ENCODE measurements around the gene IGSF21.

DNA sequence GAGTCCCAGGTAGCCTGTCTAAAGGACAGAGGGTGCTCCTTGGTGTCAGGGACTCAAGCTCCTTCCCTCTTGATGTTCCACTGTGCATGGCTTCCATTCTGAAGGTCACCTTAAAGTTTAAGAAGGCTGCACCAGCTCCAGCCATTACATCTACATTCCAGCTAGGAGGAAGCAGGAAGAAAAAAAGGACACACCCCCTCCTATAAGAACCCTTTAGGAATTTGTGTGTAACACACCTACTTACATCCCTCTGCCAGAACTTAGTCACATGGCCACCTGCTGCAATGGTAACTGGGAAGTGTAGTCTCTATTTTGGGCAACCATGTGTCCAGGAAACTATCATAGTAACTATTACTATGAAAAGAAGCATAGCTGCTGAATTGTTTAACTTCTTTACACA lies 211.5 kb downstream of the IGSF21 start:
- TF ChIP-seq ESRRG (CRISPR knock-in tag; IDR thresholded peaks at IDR 0.05) (no peak), OSR1 (CRISPR knock-in tag; IDR thresholded peaks at IDR 0.05) (no peak), PPARA (CRISPR knock-in tag; IDR thresholded peaks at IDR 0.05; ENCODE audit: borderline replicate concordance) (no peak), RARB (CRISPR knock-in tag; IDR thresholded peaks at IDR 0.05) (no peak), BACH2 (CRISPR knock-in tag; IDR thresholded peaks at IDR 0.05; ENCODE audit: borderline replicate concordance) (no peak), SNAI2 (CRISPR knock-in tag; IDR thresholded peaks at IDR 0.05) (no peak), CREB5 (CRISPR knock-in tag; IDR thresholded peaks at IDR 0.05; ENCODE audit: low read depth) (no peak), TOX (CRISPR knock-in tag; IDR thresholded peaks at IDR 0.05; ENCODE audit: borderline replicate concordance) (no peak)
- TF ChIP-seq, protein P1, sequence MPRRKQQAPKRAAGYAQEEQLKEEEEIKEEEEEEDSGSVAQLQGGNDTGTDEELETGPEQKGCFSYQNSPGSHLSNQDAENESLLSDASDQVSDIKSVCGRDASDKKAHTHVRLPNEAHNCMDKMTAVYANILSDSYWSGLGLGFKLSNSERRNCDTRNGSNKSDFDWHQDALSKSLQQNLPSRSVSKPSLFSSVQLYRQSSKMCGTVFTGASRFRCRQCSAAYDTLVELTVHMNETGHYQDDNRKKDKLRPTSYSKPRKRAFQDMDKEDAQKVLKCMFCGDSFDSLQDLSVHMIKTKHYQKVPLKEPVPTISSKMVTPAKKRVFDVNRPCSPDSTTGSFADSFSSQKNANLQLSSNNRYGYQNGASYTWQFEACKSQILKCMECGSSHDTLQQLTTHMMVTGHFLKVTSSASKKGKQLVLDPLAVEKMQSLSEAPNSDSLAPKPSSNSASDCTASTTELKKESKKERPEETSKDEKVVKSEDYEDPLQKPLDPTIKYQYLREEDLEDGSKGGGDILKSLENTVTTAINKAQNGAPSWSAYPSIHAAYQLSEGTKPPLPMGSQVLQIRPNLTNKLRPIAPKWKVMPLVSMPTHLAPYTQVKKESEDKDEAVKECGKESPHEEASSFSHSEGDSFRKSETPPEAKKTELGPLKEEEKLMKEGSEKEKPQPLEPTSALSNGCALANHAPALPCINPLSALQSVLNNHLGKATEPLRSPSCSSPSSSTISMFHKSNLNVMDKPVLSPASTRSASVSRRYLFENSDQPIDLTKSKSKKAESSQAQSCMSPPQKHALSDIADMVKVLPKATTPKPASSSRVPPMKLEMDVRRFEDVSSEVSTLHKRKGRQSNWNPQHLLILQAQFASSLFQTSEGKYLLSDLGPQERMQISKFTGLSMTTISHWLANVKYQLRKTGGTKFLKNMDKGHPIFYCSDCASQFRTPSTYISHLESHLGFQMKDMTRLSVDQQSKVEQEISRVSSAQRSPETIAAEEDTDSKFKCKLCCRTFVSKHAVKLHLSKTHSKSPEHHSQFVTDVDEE (CRISPR knock-in tag; IDR thresholded peaks at IDR 0.05): no peak
- TF ChIP-seq, protein P2, sequence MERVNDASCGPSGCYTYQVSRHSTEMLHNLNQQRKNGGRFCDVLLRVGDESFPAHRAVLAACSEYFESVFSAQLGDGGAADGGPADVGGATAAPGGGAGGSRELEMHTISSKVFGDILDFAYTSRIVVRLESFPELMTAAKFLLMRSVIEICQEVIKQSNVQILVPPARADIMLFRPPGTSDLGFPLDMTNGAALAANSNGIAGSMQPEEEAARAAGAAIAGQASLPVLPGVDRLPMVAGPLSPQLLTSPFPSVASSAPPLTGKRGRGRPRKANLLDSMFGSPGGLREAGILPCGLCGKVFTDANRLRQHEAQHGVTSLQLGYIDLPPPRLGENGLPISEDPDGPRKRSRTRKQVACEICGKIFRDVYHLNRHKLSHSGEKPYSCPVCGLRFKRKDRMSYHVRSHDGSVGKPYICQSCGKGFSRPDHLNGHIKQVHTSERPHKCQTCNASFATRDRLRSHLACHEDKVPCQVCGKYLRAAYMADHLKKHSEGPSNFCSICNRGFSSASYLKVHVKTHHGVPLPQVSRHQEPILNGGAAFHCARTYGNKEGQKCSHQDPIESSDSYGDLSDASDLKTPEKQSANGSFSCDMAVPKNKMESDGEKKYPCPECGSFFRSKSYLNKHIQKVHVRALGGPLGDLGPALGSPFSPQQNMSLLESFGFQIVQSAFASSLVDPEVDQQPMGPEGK (CRISPR knock-in tag; IDR thresholded peaks at IDR 0.05; ENCODE audit: borderline replicate concordance): no peak

All from SK-N-SH treated with all-trans-retinoic acid at 6 μM for 48 hours (cell line).